ENCODE measurements around the gene TRIM59.

The TRIM59 gene

DNA sequence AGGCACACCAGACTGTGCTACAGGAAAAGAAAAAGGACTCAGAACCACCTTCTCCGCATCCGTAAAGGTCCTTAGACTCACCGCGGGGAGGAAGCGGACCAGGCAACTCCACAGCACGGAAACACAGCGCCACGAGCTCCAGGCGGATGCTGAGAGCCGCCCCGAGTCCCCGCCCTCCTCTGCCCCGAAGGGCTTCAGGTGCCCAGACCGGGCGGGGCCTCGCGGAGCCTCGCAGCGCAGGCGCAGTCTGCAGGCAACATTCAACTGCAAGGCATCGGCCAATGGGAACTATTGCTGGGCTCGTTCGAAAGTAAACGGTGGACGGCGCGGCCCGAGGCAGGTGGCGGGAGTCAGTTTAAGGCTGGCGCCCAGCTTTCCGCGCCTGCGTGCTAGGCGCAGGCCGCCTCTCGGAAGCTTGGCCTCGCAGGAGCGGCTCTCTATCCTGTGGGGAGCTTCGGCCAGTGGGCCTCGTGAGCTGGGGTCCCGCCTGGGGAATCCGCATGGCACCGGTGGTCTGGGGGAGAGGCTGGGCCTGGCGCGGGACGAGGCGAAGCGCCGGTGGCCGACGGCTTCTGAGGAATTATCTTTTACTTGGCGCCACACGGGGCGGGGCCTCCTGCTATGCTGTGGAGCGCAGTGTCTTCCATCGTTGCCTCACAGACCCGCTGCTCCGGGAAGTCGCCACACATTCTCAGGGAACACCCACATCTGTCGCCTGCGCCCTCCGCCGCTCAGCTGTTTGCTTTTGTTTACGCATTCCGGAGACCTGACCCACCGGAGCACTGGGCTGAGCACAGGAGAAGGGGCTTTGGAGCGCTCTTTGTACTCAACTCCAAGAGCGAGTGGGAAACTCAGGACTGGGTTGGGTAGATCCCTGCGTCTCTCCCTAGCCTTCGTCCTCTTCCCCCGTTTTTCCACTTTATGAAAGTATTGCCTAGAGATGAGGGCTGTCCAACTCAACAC lies at the start of gene TRIM59:
TRIM59 (minus strand) TSS at position 151 of the 963 bp plus-strand sequence. CDS start 10,603 bp downstream, outside the sequence.
- peak in 52 of 56 donors; percentile 26 to 89 (median 69) for DNase-seq

- DNase-seq: no peak
These were observed 48.6 kb upstream of the TRIM59 start for GRCh38 chr3:160498202-160498601.

DNA sequence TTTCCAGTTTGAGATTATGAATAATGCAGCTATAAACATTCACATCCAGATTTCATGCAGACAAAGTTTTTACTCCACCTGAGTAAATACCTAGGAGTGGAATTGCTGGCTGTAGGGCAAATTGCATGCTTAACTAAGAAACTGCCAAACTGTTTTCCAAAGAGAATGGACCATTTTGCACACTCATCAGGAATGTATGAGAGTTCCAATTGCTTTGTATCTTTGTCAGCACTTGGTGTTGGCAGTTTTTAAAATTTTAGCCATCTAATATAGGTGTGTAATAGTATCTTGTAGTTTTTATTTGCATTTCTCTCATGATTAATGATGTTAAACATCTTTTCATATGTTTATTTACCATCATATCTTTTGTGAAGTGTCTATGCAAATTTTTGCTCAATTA lies 40.6 kb upstream of the TRIM59 start:
- no peak for DNase-seq

DNA sequence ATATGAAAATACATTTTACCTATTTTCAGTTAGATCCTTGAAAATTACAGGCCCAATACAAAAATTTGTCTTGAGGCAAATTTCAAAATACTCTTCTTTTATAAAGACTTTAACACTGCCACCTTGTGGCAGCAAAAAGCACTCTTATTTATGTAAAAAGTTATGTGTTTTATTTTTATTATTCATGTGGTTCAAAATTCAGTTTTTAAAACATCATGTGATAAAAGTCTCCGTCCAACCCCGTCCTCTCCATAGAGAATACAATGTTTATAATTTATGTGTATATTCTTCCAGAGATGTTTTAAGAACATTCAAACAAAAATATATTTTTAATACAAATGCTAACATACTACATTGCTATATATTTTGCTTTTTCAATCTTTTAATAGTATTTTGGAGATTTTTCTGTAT lies 36.9 kb upstream of the TRIM59 start:
- DNase-seq: peak in 1 of 56 donors; percentile 8

DNA sequence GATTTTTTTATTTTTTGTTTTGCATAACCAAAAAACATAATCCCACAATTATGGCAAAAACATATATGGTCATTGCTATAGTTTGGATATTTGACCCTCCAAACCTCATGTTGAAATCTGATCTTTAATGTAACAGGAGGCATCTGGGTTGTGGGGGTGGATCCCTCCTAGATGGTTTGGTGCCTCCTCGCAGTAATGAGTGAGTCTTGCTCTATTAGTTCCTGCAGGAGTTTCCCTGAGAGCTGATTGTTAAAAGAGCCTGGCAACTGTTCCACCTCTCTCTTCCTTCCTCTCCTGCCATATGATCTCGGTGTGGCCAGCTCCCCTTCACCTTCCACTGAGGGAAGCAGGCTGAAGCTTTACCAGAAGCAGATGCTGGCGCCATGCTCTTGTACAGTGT lies 33.2 kb upstream of the TRIM59 start:
- DNase-seq: no peak

DNA sequence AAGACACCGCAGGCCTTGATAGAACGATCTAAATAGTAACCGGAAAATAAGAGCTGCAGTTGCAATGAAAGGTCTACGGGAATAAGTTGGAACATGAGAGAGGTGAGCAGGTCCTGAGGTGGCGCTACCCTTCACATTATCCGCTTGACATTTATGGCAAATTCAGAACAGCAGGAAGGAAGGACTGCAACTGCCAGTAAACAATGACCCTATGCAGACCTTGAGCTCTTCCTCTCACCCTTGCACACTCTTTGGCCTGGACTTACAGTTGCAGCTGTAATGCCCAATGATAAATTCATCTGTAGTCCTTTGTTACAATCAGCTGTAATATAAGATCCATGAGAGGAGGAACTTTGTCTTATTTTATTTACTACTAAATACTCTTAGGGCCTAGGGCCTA lies 32.3 kb upstream of the TRIM59 start:
- no peak for DNase-seq

GRCh38 chr3:160480931-160481330 lies 31.3 kb upstream of the TRIM59 start:
- no peak for DNase-seq

GRCh38 chr3:160479376-160479775 lies 29.8 kb upstream of the TRIM59 start:
- DNase-seq: no peak

DNA sequence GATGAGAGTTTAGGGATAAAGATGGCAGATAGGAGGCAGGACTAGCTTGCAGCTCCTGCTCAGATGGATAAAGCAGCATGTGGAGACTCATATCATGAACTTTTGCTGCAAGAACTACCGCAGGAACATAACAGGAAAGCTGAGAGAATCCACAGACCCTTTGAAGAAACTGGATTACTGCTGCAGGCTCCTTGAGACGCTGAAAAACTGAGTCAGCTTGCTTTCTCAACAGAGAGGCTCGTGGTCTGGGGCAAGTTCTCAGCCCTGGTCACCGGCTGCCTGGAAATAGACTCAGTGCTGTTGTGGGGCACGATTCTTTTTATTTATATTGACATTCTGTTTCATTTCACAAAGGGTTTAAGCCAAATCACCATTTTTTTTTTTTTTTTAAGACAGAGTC lies 28.8 kb upstream of the TRIM59 start:
- no peak for DNase-seq

DNA sequence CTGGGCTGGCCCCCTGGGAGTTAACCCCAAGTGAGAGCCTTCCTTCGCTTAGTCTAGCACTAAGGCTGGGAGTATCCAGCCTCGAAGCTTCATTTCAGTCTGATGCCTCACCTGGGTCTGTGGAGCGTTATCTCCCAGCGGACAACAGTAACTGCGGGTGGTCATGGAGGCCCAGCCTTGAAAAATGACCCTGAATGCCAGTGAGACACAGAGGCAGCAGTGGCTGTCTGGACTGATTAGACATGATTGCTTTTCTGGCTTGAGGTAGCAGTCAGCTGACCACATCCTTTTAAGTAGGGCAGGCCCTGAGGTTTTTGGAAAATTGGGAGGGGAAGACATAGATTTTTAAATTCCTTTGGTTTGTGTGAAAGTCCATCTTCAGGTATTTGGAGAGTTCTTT lies 28.2 kb upstream of the TRIM59 start:
- DNase-seq: no peak

DNA sequence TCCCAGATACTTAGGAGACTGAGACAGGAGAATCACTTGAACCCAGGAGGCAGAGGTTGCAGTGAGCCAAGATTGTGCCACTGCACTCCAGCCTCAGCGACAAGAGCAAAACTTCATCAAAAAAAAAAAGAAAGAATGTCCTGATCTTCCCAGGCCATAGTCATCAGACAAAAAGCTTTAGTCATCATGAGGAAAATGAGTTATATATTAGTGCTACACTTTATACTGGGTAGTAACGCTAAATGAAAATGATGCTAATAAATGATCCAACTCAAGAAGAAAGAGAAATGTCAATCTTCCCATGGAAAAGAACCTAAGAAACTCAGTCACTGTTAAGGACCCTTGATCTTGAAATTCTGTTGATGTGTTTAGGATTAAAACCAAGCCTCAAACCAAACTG lies 26.3 kb upstream of the TRIM59 start:
- DNase-seq: no peak

DNA sequence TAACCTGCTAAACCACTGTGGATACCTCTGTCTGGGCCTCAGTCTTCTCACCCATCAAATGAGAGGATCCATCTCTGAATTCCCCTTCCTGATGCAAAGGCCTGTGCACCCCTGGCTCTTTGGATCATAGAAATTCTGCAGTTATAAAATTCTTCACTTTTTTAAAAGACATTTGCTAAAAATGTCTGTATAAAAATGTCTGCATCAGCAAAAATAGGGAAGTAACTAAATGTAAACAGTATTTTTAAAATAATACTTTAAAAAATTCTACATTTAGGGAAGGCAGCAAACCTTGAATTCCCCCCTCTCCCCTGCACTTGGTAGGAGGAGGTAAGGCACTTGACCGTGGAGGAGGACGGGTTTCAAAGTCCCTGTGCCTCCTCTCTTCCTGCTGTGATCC lies 25.6 kb upstream of the TRIM59 start:
- DNase-seq: no peak

GRCh38 chr3:160474416-160474838 lies 24.8 kb upstream of the TRIM59 start:
- no peak for DNase-seq

DNA sequence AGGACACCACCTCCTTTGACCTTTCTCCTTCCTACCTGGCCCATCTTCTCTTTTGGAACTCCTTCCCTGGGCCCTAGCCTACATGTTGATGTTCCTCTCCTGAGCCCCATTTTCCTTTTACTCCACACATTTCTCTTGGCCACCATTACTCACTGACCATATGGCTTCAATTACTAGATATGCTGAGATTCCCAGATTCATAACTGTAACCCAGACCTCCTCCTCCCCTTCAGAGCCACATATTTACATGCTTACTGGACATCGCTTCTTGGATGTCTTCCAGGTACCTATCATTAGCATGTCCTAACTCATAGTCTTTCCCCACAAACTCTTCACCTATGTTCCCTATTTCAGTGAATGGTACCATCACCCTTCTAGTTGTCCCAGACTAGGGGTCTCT lies 24.4 kb upstream of the TRIM59 start:
- no peak for DNase-seq

GRCh38 chr3:160473221-160473620 lies 23.6 kb upstream of the TRIM59 start:
- no peak for DNase-seq

DNA sequence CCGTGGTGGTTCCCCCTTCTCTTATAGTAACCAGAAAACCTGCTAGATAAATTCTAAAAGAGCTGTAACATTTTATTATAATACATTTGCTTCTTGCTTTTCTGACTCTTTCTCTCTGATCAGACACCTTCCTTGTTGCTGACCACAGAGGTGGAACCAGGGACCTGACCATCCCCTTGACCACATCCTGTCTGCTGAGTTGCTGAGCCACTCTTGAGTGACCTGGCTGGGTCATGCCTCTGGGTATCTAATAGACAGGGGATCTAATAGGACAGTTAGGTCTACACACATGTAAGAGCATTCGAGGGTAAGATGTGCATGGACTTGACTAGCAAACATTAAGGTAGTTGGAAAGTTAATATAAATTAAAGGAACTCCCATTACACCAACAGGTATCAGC lies 22.8 kb upstream of the TRIM59 start:
- DNase-seq: no peak

GRCh38 chr3:160471892-160472291 lies 22.3 kb upstream of the TRIM59 start:
- no peak for DNase-seq

DNA sequence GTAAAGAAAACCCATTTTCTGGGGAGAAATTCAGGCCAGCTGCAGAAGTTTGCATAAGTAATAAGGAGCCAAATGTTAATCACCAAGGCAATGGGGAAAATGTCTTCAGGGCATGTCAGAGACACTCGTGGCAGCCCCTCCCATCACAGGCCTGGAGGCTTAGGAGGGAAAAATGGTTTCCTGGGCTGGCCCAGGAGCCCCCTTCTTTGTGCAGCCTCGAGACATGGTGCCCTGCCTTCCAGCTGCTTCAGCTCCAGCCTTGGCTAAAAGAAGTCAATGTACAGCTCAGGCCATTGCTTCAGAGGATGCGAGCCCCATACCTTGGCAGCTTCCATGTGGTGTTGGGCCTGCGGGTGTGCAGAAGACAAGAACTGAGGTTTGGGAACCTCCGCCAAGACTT lies 20.6 kb upstream of the TRIM59 start:
- DNase-seq: no peak

DNA sequence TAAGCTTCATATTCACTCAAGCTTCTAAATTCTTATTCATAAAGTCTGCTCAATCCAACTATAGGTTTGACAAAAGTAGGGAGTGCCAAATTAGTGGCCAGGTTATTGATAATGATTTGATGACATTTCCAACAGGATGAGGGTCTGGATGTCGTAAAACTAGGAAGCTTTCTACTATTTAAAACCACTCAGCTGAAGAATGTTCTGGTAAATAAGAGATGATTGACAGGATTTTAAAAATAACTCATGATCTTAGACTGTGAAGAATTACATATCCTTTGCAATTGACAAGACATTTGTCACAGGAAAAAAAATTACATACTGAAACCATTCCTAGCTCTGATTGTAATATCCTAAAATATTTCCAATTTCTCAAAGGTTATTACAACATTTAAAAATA lies 15.4 kb upstream of the TRIM59 start:
- no peak for DNase-seq

GRCh38 chr3:160464321-160464720 lies 14.7 kb upstream of the TRIM59 start:
- peak in 44 of 56 donors; percentile 4 to 85 (median 50) for DNase-seq

DNA sequence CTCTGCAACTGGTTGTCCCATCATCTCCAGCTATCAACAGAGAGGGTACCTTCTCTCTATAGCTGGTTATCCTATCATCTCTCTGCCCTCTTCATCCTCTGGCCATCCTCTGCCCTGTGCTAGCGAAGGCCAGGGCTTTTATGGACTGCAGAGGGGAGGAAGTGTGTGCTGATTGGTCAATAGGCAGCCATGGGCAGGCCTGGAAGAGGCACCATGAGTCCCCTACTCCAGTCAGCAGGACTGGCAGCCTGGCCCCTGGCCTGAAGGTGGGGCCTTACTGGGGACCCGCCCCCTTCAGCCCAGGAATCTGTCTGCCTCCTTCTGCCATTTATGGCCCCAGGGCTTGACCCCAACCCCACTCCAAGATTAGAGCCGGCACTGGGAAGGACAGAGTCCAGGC lies 10.4 kb upstream of the TRIM59 start:
- no peak for DNase-seq

DNA sequence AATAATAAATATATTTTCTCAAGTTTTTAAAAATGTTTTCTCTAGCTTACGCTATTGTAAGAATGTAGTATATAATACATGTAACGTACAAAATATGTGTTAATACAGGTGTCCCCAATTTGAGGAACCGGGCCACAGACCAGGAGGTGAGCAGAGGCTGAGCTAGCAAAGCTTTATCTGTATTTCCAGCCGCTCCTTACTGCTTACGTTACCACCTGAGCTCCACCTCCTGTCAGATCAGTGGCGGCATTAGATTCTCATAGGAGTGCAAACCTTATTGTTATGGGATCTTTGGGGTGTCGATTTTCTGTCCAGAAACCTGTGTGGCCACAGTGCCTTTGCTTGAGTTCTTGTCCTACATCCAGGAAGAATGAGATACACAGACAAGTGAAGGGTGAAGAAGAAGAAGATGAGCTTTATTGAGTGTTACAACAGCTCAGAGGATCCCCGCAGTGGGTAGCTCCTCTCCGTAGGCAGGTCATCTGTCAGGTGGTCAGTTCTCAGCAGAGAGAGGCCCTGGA lies 9.9 kb upstream of the TRIM59 start:
- no peak for DNase-seq

DNA sequence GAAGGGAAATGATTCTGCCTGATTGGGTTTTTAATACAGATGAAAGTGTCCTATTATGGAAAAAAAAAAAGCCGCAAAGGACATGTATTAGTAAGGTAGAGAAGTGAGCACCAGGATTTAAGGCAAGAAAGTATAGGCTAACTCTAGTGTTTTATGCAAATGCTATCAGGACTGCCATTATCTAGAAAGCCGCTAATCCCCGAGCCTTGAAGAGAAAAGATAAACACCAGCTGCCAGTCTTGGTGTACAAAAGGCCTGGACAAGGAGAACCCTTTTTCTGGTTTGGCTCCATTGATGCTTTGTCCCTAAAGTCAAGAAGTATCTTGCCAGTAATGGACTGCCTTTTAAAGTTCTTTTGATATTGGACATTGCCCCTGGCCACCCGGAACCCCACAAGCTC lies 8.6 kb upstream of the TRIM59 start:
- DNase-seq: no peak
